ENCODE measurements around the gene SINHCAF. TPM values are rescaled to one million over a fixed set of nuclear protein-coding genes. Genes with fewer than 3 reads are reported as not detected.
"Not testable (repeated sequence)": the region's sequence is repeated elsewhere in the genome, so short reads cannot be mapped to it uniquely, and the experiment has no call there.

The SINHCAF gene
- total RNA-seq, 3 donors from 2014 or later, result 46.8 to 79.2 (median 71.9) TPM

GRCh38 chr12:31278832-31279231 is 47.1 kb downstream of the SINHCAF start:
- DNase-seq (no peak), ATAC-seq (no peak)
- Histone ChIP-seq H3K36me3 (ENCODE audit: low read depth) (no peaks in the 10 kb centered on the region), H3K9me3 (no peaks in the 10 kb centered on the region), H3K4me3 (no peak overlapping the region), H3K4me1 (ENCODE audit: low read depth) (no peaks in the 10 kb centered on the region)
- no peak for TF ChIP-seq CTCF (IDR thresholded peaks at IDR 0.05)
- intact Hi-C loops (cut with DNase I, micrococcal nuclease), result no loop called here

DNA sequence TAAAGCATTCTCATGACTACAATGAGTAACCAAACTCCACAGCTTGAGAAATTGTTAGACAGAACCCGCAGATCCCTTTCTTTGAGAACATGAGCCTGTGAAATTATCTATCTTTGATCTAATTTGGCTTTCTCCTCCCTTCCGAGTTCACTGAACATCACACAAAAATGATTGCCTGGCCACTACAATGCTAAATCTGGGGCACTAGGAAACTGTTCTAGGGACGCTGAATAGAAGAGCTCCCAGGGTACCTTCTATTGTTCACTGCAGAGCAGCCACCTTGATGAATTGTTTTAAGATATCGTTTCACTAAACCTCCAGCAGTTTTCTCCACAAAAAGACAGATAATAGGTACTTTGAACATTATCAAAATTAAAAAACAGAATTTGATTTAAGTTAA is 47.5 kb downstream of the SINHCAF start:
- no peaks in the 10 kb centered on the region for H3K9me3 ChIP-seq
- H3K4me3 ChIP-seq, result no peak overlapping the region
- TF ChIP-seq CTCF (IDR thresholded peaks at IDR 0.05), result no peak
- intact Hi-C loops (cut with DNase I, micrococcal nuclease), result no loop called here
- H3K4me1 ChIP-seq (ENCODE audit: low read depth), result no peaks in the 10 kb centered on the region
- DNase-seq (no peak), ATAC-seq (no peak)
- no peaks in the 10 kb centered on the region for H3K36me3 ChIP-seq (ENCODE audit: low read depth)

GRCh38 chr12:31277081-31277480 is 48.9 kb downstream of the SINHCAF start:
- ATAC-seq (no peak), DNase-seq (no peak)
- Histone ChIP-seq H3K9me3 (no peaks in the 10 kb centered on the region), H3K36me3 (ENCODE audit: low read depth) (no peaks in the 10 kb centered on the region), H3K4me1 (ENCODE audit: low read depth) (no peaks in the 10 kb centered on the region), H3K4me3 (no peak overlapping the region)
- no peak for TF ChIP-seq CTCF (IDR thresholded peaks at IDR 0.05)
- intact Hi-C loops (cut with DNase I, micrococcal nuclease), result no loop called here

DNA sequence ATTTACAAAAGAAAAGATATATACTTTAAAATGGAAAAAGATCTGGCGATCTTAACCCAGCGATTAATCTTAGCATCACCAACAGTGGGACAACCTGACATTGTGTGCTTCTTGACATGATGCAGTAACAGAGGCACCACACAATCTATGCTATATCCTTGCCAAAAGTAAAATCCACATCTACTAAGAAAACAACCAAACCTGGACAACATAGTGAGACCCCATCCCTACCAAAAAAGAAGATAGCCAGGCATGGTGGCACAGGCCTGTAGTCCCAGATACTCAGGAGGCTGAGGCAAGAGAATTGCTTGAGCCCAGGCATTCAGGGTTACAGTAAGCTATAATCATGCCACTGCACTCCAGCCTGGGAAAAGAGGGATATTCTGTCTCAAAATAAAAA is 50.5 kb downstream of the SINHCAF start:
- no peak for TF ChIP-seq CTCF (IDR thresholded peaks at IDR 0.05)
- Histone ChIP-seq H3K9me3 (no peaks in the 10 kb centered on the region), H3K4me1 (ENCODE audit: low read depth) (no peaks in the 10 kb centered on the region), H3K4me3 (no peak overlapping the region), H3K36me3 (ENCODE audit: low read depth) (no peaks in the 10 kb centered on the region)
- intact Hi-C loops (cut with DNase I, micrococcal nuclease), result no loop called here
- ATAC-seq (no peak), DNase-seq (no peak)

DNA sequence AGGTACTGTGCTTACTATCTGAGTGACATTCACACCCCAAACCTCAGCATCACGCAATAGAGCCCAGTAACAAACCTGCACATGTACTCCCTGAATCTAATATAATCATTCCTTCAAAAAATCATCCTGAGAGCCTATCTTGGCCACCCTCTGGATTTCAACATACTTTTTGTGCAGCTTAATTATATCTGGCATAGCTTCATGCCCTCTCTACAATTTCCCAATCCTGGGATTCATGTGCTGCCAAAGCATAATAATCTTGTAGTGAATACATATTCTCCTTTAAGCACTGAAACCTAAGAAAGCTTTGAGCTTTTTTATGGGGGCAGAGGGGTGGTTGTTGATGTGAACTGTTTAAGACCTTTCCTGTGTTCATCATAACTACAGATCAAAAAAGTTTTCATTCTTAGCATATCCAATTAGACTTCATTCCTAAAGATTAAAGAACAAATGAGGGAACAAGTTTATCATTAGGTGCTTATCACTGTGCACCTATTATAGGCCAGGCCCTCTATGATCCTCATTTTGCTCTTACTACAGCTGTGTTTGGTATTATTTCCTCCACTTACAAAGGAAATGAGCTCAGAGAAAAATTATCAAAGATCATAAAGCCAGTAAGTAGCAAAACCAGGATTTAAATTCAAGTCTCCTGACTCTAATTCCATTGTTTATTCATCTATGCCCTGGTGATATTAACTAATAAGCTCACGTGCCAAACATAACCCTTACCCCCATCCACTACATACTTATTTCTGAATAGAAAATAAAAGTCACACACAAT is 51.2 kb downstream of the SINHCAF start:
- DNase-seq (no peak), ATAC-seq (no peak)
- Histone ChIP-seq H3K36me3 (ENCODE audit: low read depth) (no peaks in the 10 kb centered on the region), H3K4me1 (ENCODE audit: low read depth) (no peaks in the 10 kb centered on the region), H3K4me3 (no peak overlapping the region), H3K9me3 (no peaks in the 10 kb centered on the region)
- intact Hi-C loops (cut with DNase I, micrococcal nuclease), result no loop called here
- TF ChIP-seq CTCF (IDR thresholded peaks at IDR 0.05), result no peak

GRCh38 chr12:31273794-31274193 is 52.2 kb downstream of the SINHCAF start:
- DNase-seq; H3K4me1 ChIP-seq (ENCODE audit: low read depth); ATAC-seq; H3K9me3 ChIP-seq; H3K4me3 ChIP-seq; intact Hi-C loops (cut with DNase I, micrococcal nuclease); H3K36me3 ChIP-seq (ENCODE audit: low read depth): not testable (repeated sequence)
